OCI-M2 (cell line): ENCODE results near the gene PMM2.
A peak's percentile ranks its signal among the peaks of the same experiment; 100 is the strongest.
"Not testable (repeated sequence)": the region's sequence is repeated elsewhere in the genome, so short reads cannot be mapped to it uniquely, and the experiment has no call there.

ENCODE experiments used
- DNase-seq: peaks from one replicate; lab custom pipeline; 2025; ENCODE audit not compliant: unreplicated experiment; lab: John Stamatoyannopoulos, UW

The PMM2 gene

GRCh38 chr16:8797364-8798173 lies at the start of gene PMM2, which contains the start of gene TMEM186:
TSS of gene PMM2 (plus strand) at chr16:8797839. CDS start at chr16:8797883, 44 bp downstream.
TSS of gene TMEM186 (minus strand) at chr16:8797639. CDS start at chr16:8797614, 25 bp downstream.
- DNase-seq: peak; percentile 74

- not testable (repeated sequence) for DNase-seq
These were observed 48.7 kb upstream of the PMM2 start for GRCh38 chr16:8748944-8749343.

- DNase-seq: no peak
These were observed 45.9 kb upstream of the PMM2 start for GRCh38 chr16:8751481-8752311.

- no peak for DNase-seq
These were observed 44.9 kb upstream of the PMM2 start for GRCh38 chr16:8752706-8753105.

- no peak for DNase-seq
These were observed 44.1 kb upstream of the PMM2 start for GRCh38 chr16:8753416-8754054.

GRCh38 chr16:8756755-8757154 lies 40.9 kb upstream of the PMM2 start:
- DNase-seq: no peak

GRCh38 chr16:8758022-8758421 lies 39.6 kb upstream of the PMM2 start:
- no peak for DNase-seq

- no peak for DNase-seq
These were observed 37.6 kb upstream of the PMM2 start for GRCh38 chr16:8760021-8760420.

GRCh38 chr16:8761078-8761477 lies 36.6 kb upstream of the PMM2 start:
- no peak for DNase-seq

- no peak for DNase-seq
These were observed 35.4 kb upstream of the PMM2 start for GRCh38 chr16:8762254-8762653.

GRCh38 chr16:8763083-8763482 lies 34.6 kb upstream of the PMM2 start:
- no peak for DNase-seq

- DNase-seq: no peak
These were observed 33.7 kb upstream of the PMM2 start for GRCh38 chr16:8763899-8764298.

- no peak for DNase-seq
These were observed 33.0 kb upstream of the PMM2 start for GRCh38 chr16:8764525-8765250.

- DNase-seq: no peak
These were observed 30.5 kb upstream of the PMM2 start for GRCh38 chr16:8767176-8767575.

GRCh38 chr16:8768283-8768682 lies 29.4 kb upstream of the PMM2 start:
- DNase-seq: no peak

GRCh38 chr16:8768692-8769091 lies 28.9 kb upstream of the PMM2 start:
- no peak for DNase-seq

- no peak for DNase-seq
These were observed 24.1 kb upstream of the PMM2 start for GRCh38 chr16:8773537-8773936.

GRCh38 chr16:8774208-8774607 lies 23.4 kb upstream of the PMM2 start:
- DNase-seq: no peak

GRCh38 chr16:8775359-8775758 lies 22.3 kb upstream of the PMM2 start:
- no peak for DNase-seq

- DNase-seq: no peak
These were observed 21.5 kb upstream of the PMM2 start for GRCh38 chr16:8776129-8776584.

- no peak for DNase-seq
These were observed 20.4 kb upstream of the PMM2 start for GRCh38 chr16:8777217-8777616.
